ENCODE results near the gene ZFPL1. TPM values are rescaled to one million over a fixed set of nuclear protein-coding genes. Genes with fewer than 3 reads are reported as not detected.

Gene ZFPL1
- total RNA-seq, 4 donors from 2014 or later: 24.1 to 50.7 (median 43.7) TPM

DNA sequence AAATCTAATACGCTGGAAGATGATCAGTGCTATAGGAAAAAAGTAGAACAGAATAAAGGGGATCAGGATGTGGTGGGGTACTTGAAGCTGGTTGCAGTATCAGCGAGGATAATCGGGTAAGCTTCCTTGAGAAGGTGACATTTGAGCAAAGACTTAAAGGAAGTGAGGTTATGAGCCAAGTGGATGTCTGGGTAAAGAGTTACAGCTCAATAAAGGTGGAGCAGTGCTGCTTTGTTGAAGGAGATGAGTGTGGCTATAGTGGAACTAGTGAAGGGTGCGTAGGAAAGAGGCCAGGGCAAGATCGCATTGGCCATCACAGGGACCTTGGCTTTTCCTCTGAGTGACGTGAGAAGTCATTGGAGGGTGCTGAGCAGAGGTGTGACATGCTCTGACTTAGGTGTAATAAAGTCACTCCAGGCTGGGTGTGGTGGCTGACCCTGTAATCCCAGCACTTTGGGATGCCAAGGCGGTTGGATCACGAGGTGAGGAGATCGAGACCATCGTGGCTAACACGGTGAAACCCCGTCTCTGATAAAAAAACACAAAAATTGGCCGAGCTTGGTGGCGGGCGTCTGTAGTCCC, 52.6 kb downstream of the ZFPL1 start:
- Histone ChIP-seq H3K4me3 (no peak overlapping the region), H3K27ac (replicated peaks in 1 of 4) (no peak overlapping the region), H3K36me3 (peaks cover 0 to 16% (median 15%) of the 10 kb centered on the region in 4 donors), H3K9me3 (no peaks in the 10 kb centered on the region), H3K27me3 (no peaks in the 10 kb centered on the region), H3K4me1 (peaks cover 26 to 39% (median 32%) of the 10 kb centered on the region in 4 donors)
- DNase-seq (ENCODE audit: extremely low spot score): no peak
- TF ChIP-seq EP300 (IDR thresholded peaks at IDR 0.05) (no peak), POLR2A (IDR thresholded peaks at IDR 0.05; ENCODE audit: low read depth) (no peak), CTCF (IDR thresholded peaks at IDR 0.05) (no peak), POLR2AphosphoS5 (IDR thresholded peaks at IDR 0.05) (no peak)
- intact Hi-C loops (cut with DNase I): no loop called here
- WGBS: 91% methylated on average over 15 of the region's 15 CpGs

Small RNAs within 50 kb of the gene (small RNA-seq; reads per million reads assigned to genes)
- gene SNX15: 0 reads per million in 3 donors

Other genes with a start within 250 kb of the ZFPL1 start
- under 1 TPM in 3 of 4 donors, not detected in 1; 0.33 to 0.46 (median 0.39) TPM for gene CDC42BPG, start 239.6 kb upstream of the ZFPL1 start, total RNA-seq
- gene EHD1, start 205.6 kb upstream of the ZFPL1 start, total RNA-seq: 100 to 1,000 TPM in 2 of 4 donors, 10 to 100 TPM in 2; 57.0 to 193 (median 104) TPM
- gene ATG2A, start 167.0 kb upstream of the ZFPL1 start, total RNA-seq: 10 to 100 TPM; 19.9 to 28.7 (median 26.1) TPM
- gene PPP2R5B, start 159.5 kb upstream of the ZFPL1 start, total RNA-seq: 10 to 100 TPM; 24.1 to 38.8 (median 29.0) TPM
- not detected for gene GPHA2, start 148.3 kb upstream of the ZFPL1 start, total RNA-seq
- not detected for gene MAJIN, start 112.1 kb upstream of the ZFPL1 start, total RNA-seq
- gene BATF2, start 87.3 kb upstream of the ZFPL1 start, total RNA-seq: 1 to 10 TPM in 3 of 4 donors, under 1 TPM in 1; 0.42 to 5.1 (median 3.1) TPM
- gene ARL2, start 70.1 kb upstream of the ZFPL1 start, total RNA-seq: 100 to 1,000 TPM; 150 to 189 (median 172) TPM
- 10 to 100 TPM; 21.2 to 57.1 (median 33.1) TPM for gene SNX15, start 56.8 kb upstream of the ZFPL1 start, total RNA-seq
- 10 to 100 TPM in 3 of 4 donors, 1 to 10 TPM in 1; 9.6 to 21.8 (median 13.1) TPM for gene SAC3D1, start 43.0 kb upstream of the ZFPL1 start, total RNA-seq
- 10 to 100 TPM; 22.8 to 43.7 (median 31.0) TPM for gene NAALADL1, start 25.7 kb upstream of the ZFPL1 start, total RNA-seq
- gene CDCA5, start 182 bp upstream of the ZFPL1 start, total RNA-seq: 1 to 10 TPM in 1 of 4 donors, under 1 TPM in 3; 0.33 to 1.1 (median 0.38) TPM
- gene VPS51, start 12.0 kb downstream of the ZFPL1 start, total RNA-seq: 100 to 1,000 TPM; 185 to 414 (median 237) TPM
- 10 to 100 TPM in 3 of 4 donors, 1 to 10 TPM in 1; 8.8 to 17.2 (median 12.1) TPM for gene TM7SF2, start 27.6 kb downstream of the ZFPL1 start, total RNA-seq
- gene ZNHIT2, start 33.5 kb downstream of the ZFPL1 start, total RNA-seq: 10 to 100 TPM in 3 of 4 donors, 1 to 10 TPM in 1; 7.5 to 24.4 (median 18.0) TPM
- gene FAU, start 37.9 kb downstream of the ZFPL1 start, total RNA-seq: 1,000 to 10,000 TPM in 1 of 4 donors, 100 to 1,000 TPM in 3; 465 to 1,081 (median 716) TPM
- 100 to 1,000 TPM in 2 of 4 donors, 10 to 100 TPM in 2; 76.2 to 113 (median 91.5) TPM for gene MRPL49, start 38.1 kb downstream of the ZFPL1 start, total RNA-seq
- 10 to 100 TPM; 24.1 to 39.5 (median 27.5) TPM for gene SYVN1, start 50.3 kb downstream of the ZFPL1 start, total RNA-seq
- not detected for gene SPDYC, start 86.0 kb downstream of the ZFPL1 start, total RNA-seq
- gene CAPN1, start 97.7 kb downstream of the ZFPL1 start, total RNA-seq: 100 to 1,000 TPM in 3 of 4 donors, 10 to 100 TPM in 1; 95.9 to 246 (median 167) TPM
- gene POLA2, start 177.7 kb downstream of the ZFPL1 start, total RNA-seq: 10 to 100 TPM; 14.7 to 26.6 (median 17.3) TPM
- gene CDC42EP2, start 230.6 kb downstream of the ZFPL1 start, total RNA-seq: 10 to 100 TPM; 39.9 to 90.1 (median 54.4) TPM
- gene DPF2, start 249.6 kb downstream of the ZFPL1 start, total RNA-seq: 10 to 100 TPM; 40.3 to 60.6 (median 52.9) TPM

Data from esophagus muscularis mucosa (tissue), 4 donors.